Body of pancreas (tissue), 4 donors: ENCODE results near the gene PPT2.

ENCODE experiments used
- CTCF ChIP-seq, 7 experiments: fragments of 450-650 bp in 4 of 7; fragments of 200-600 bp in 3 of 7; sonication (generic) in 3 of 7; IDR thresholded peaks; one replicate each; pipeline ENCODE4 v1.5.1; 2016 to 2019; ENCODE audit warnings: antibody characterized with exemption in 7 of 7
- POLR2A ChIP-seq, 3 donors: fragments of 450-650 bp; IDR thresholded peaks; one replicate each; pipeline ENCODE4 v1.6.1; 2016; ENCODE audit warnings: antibody characterized with exemption in 3 of 3, mild to moderate bottlenecking in 2 of 3

DNA sequence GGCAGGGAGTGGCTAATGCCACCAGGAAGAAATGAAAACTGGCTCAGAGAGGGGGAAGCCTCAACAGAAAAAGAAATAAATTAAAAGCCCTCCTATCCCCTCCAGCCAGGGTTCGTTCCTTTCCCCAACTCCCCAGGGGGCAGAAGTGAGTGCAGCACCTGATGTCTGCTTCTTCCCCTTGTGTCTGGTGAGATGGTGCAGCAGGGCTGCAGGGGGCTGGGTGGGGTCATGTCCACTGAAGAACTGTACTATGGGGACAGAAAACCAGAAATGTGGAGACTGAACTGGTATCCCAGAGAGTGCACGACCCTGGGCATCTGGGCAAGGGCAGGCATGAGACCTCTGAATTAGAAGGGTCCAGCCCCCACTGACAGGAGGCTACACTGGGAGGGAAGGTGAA lies 14.4 kb downstream of the PPT2 start:
- TF ChIP-seq CTCF (IDR thresholded peaks at IDR 0.05) (no peak), POLR2A (IDR thresholded peaks at IDR 0.05) (no peak)
